ENCODE data around the gene BAHD1. TPM values are rescaled to one million over a fixed set of nuclear protein-coding genes. Genes with fewer than 3 reads are reported as not detected.

Gene BAHD1
- 17.7 TPM for total RNA-seq
- long read RNA-seq, full-length matches to known transcripts = 3 of 24 reads
- long read RNA-seq, partial matches to known transcripts = 12 of 24 reads
- long read RNA-seq, other reads (novel, unspliced or antisense) = 9 of 24 reads

DNA sequence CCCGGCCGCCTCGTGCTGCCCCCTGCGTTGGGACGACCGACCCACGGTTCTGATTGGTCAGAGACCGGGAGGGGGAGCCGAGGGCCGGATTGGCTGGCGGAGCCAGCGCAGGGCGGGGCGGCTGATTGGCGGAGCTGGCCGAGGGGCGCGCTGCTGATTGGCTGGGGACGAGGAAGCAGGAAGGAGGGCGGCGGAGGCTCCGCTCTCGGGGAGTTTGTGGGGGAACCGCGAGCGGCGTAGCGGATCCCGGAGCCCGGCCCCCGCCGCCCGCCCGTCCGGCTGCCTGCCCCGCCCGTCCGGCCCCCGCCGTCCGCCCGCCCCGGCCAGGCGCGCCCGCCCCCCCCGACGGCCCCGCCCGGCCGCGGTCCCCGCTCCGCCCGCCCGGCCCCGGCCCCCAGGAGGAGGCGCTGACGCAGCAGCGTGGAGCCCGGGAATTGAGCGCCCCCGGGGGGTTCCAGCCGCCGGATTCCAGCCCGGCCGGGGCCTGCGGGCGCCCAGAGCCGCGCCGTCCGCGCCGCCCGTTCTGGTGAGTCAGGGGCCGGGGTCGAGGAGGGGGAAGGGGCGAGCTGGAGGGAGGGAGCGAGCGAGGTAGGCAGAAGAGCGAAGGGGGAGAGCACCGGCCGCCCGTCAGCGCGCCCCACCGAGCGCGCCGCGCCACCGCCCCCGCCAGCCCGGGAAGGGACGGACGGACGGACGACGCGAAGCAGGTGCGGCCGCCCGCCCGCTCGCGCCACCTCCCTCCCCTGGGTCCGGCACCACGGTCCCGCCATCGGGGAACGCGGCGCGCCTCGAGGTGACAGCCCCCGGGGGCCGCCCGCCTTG is at the start of gene BAHD1:
BAHD1 (plus strand) TSS at position 211 of the 822 bp plus-strand sequence. CDS start 17,512 bp downstream, outside the sequence.
- DNase-seq (ENCODE audit: low spot score) = peak; percentile 99

DNA sequence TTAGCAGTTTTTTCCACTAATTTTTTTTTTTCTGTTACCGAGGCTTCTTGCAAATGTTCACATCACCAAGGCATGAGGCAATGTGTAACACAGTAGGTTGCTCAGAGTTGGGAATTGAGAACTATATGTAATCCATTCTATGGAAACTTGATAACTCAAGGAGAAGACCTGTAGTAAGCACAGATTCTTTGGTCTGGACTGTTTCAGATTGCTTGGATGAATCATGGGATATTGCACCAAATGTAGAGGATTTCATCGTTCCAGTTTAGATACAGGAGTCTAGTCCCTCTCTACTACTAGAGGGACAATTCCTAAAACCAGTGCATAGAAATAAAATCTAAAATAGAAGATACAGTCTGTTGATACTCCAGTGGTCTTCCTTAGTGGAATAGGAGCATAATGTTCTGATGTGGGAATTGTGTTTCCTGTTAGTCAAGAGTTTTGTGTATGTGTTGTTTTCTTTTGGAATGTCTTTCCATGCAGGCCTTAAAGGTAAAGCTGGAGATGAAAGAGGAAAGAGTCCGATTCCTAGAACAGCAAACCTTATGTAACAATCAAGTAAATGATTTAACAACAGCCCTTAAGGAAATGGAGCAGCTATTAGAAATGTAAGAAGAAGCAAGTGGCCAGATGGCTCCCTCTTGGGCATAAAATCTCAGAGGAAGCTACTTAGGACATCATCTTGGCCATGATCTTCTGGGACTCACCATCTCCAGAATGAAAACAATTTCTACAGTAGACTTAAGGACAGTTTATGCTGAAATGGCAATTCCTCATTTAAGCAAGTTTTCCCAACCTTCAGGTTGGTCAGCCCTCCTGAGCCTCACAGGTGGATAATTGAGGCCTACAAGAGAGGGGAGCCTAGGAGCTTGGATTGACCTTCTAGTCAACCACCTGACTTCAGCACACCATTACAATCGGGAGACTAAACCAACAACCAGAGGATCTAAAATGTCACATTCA is 47.5 kb upstream of the BAHD1 start:
- intact Hi-C loops (cut with DNase I) = no loop called here
- no peak for DNase-seq (ENCODE audit: low spot score)

More for the DNA sequence above, at the start of gene BAHD1:
- intact Hi-C loops (cut with DNase I) = loop anchor here (5.0 kb wide), 1 partner anchor 66 kb away; no protein-coding TSS in a partner anchor

DNA sequence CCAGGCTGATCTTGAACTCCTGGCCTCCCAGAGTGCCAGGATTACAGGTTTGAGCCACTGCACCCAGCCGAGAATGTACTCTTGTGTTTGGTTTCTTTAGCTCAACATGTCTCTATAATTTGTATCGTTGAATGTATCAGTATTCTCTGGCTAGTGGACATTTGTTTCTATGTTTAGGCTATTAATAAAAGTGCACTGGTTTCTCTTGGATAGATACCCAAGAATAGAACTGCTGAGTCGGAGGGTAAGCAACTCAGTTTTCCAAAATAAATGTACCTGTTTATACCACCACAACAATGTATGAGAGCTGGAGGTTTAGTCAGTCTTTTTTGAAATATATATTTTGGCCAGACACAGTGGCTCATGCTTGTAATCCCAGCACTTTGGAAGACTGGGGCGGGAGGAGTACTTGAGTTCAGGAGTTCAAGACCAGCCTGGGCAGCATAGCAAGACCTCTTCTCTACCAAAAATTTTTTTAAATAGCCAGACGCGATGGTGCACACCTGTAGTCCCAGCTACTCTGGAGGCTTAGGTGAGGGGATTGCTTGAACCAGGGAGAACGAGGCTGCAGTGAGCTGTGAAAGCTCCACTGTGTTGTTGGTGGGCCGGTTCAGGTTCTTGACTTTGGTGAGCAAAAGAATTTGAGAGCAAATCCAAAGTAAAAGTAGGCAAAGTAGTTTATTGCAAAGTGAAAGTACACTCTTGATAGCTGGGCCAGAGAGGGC is 42.9 kb upstream of the BAHD1 start:
- DNase-seq (ENCODE audit: low spot score) = no peak

DNA sequence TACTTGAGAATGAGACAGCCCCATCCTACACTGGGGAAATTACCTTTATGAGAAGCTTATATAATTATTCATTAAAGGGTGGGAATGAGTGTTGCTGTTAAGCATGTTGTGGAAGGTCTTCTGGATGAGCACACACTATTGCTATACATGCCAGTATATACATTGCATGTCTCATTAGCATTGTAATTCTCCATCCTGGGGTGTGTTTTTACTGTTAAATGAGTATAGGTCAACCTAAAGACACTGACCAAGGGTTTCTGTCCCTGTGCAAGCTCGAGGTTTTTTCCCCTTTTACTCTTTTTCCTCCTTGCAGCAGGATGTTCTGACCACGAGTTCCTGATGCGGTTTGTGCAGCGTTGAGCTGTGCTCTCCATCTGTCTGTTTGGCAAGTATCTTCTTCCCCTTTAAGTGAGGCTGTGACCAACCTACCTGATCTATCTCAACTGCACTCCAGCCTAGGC is 42.3 kb upstream of the BAHD1 start:
- intact Hi-C loops (cut with DNase I) = no loop called here
- no peak for DNase-seq (ENCODE audit: low spot score)

More for the DNA sequence above, 42.9 kb upstream of the BAHD1 start:
- intact Hi-C loops (cut with DNase I) = no loop called here

DNA sequence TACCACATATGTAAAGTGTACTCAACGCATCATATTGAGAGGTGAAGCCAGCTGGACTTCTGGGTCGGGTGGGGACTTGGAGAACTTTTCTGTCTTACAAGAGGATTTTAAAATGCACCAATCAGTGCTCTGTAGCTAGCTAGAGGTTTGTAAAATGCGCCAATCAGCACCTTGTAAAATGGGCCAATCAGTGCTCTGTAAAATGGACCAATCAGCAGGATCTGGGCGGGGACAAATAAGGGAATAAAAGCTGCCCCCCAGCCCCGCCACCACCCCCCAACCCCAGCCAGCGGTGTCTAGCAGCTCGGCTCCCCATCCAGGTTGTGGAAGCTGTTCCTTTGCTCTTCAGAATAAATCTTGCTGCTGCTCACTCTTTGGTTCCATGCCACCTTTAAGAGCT is 41.4 kb upstream of the BAHD1 start:
- no peak for DNase-seq (ENCODE audit: low spot score)
- intact Hi-C loops (cut with DNase I) = no loop called here

DNA sequence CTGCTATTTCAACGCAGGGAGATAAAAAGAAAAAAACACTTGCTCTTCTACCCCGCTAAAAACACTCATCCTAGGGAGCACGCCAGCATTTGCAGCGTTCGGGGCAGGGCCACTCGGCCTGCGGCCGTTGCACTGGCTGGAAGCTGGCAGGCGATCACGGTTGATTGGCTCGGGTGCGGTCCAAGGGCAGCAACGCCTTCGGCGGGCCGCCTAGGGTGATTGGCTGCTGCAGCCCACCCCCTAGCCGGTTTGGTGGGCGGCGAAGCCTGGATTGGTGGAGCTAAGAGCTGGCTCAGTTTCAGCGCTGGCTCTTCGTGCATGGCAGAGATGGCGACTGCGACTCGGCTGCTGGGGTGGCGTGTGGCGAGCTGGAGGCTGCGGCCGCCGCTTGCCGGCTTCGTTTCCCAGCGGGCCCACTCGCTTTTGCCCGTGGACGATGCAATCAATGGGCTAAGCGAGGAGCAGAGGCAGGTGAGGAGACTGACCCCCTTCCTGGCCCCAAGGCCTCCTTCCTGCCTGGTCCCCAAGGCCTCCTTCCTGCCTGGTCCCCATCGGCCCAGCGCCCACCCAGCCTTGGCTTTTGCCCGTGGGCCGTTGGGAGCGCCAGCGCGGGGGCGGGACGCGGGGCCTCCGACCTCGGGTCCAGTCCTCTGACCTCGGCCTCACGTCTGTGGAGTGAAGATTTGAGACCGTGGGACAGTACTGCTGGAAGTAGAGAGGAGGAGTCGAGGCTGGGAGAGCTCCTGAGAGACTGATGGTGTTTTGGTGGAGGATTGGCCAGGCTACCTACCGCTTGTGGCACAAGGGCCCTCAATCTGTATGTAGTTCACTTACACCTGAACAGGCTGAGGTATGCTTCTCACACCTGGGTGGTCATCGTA is 35.0 kb upstream of the BAHD1 start, which contains the start of gene IVD:
IVD (plus strand) TSS at position 295 of the 881 bp plus-strand sequence; CDS start at position 328, 33 bp downstream.
- peak; percentile 97 for DNase-seq (ENCODE audit: low spot score)
- intact Hi-C loops (cut with DNase I) = loop anchor here (5.0 kb wide), 1 partner anchor 118 kb away; no protein-coding TSS in a partner anchor

DNA sequence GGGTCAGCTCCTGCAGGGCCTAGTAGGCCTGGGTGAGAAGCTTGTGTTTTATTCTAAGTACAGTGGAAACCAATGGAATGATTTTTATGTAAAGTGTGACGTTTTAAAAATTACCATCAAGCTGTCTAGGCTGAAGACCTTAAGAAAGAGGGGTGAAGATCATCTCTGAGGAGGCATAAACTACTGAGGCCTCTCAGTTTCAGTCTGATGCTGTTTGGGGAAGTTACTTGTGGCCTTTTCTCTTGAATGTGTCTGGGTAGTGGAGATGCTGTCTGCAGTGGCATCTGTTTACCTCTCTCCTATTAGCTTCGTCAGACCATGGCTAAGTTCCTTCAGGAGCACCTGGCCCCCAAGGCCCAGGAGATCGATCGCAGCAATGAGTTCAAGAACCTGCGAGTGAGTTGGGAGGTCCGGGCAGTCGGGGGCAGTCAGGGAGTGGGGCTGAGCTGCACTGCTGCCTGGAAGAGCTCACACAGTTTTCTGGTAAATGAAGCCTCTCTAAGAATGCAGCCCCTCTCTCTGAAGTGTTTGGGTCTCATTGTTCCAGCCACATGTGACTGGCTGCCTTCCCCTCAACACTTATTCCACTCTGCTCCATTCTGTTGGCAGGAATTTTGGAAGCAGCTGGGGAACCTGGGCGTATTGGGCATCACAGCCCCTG is 33.3 kb upstream of the BAHD1 start:
- no peak for DNase-seq (ENCODE audit: low spot score)
- intact Hi-C loops (cut with DNase I) = loop anchor here (5.0 kb wide), 1 partner anchor 120 kb away; no protein-coding TSS in a partner anchor

DNA sequence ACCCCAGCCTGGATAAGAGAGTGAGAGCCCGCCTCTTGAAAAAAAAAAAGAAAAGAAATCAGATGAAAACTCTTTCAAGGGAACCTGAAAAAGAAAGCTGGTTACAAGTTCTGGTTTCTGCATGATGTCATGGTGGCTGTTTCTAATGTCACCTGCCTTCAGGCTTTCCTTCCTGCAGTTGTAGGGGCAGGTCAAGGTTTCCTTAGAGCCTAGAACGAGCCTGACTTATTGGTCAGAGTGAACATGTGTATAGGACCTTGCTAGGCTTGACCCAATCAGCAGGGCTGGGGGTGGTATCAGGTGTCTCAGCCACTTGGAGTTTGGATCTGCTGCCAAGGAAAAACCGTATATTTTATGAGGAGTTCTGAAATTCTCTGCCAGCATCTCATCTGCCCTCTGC is 31.4 kb upstream of the BAHD1 start:
- intact Hi-C loops (cut with DNase I) = loop anchor here (5.0 kb wide), 1 partner anchor 122 kb away; no protein-coding TSS in a partner anchor
- no peak for DNase-seq (ENCODE audit: low spot score)

DNA sequence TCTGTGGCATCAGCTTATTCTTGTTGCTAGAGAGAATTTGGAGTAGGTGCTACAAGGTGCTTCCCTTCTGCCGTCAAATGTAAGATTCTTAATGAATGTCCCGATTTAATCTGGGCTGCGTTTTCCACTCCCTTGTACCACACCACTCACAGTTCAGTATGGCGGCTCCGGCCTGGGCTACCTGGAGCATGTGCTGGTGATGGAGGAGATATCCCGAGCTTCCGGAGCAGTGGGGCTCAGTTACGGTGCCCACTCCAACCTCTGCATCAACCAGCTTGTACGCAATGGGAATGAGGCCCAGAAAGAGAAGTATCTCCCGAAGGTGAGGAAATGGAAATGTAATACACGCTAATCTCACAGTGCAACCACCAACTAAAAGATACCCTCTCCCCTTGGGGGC is 30.3 kb upstream of the BAHD1 start:
- DNase-seq (ENCODE audit: low spot score) = no peak
- intact Hi-C loops (cut with DNase I) = no loop called here

DNA sequence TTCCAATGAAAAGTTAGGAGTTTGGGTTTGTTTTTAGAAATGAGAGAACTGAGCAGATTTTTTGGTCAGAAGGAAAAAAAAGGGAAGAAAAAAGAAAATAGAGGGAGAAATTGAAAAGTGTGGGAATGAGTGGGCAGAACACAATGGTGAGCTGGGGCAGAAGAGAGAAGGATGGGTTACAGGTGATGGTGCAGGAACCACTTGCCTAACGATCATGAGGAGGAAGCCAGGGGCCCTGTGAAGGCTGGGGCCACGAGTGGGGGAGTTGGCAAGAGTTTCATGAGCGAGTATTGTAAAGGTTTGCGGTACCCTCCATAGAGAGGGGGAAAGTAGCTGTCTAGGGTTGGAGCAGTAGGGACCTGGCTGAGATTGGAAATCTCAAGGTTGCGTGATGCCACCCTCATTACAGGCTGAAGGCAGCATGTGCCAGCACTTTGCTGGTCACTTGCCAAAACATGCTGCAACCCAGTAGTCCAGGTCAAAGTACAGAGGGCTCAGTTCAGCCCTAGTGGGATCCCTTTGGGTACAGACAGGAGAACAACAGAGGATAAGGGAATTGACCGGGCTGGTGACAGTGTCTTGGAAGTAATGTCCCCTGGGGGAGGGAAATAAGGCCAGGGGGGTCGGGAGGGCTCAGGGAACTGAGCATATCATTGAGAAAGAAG is 28.5 kb upstream of the BAHD1 start:
- intact Hi-C loops (cut with DNase I) = no loop called here
- no peak for DNase-seq (ENCODE audit: low spot score)

DNA sequence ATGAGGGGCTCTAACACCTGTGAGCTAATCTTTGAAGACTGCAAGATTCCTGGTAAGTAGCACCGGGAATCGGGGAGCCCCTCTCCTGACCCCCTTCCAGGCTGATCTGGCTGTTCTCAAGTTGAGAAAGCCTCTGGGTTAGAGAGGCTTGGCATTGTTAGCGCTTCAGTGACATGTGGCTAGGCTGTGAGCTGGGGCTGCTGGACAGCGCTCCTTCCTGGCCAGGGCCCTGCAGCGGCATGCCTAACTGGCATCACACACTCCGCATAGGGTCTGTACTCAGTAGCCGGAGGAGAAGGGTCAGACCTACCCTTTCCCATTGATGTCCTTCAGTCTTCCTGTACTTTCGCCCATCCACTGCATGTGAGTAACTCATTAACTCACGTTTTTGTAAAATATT is 27.7 kb upstream of the BAHD1 start:
- DNase-seq (ENCODE audit: low spot score) = no peak
- intact Hi-C loops (cut with DNase I) = no loop called here

DNA sequence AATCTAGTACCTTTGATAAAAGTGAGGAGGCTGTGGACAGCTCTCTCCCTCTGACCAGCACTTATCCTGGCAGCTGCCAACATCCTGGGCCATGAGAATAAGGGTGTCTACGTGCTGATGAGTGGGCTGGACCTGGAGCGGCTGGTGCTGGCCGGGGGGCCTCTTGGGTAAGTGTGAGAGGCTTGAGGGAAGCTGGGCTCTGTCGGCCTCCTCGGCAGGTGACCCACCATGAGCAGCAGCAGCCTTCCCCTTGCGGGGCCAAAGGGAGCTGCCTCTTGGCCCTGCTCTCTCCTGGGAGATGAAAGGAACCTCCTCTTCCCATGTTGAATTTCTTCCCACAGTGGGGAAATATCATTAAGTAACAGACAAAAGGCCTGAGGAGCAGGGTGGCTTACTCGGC is 25.9 kb upstream of the BAHD1 start:
- intact Hi-C loops (cut with DNase I) = no loop called here
- DNase-seq (ENCODE audit: low spot score) = no peak

DNA sequence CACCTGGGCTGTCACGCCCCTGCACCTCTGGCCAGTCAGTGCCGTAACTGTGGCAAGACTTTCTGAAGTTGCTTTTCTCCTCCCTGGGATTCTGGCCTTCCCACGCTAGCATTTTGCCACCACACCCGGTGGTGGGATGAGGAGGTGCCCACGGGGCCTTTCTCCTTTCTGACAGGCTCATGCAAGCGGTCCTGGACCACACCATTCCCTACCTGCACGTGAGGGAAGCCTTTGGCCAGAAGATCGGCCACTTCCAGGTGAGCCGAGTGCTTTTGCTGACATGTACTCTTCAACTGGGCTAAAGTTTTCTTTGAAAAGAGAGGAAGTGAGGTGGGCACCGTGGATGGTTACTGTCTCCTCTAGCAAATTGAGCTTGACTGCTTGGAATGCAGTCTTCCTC is 25.5 kb upstream of the BAHD1 start:
- DNase-seq (ENCODE audit: low spot score) = no peak
- intact Hi-C loops (cut with DNase I) = no loop called here

DNA sequence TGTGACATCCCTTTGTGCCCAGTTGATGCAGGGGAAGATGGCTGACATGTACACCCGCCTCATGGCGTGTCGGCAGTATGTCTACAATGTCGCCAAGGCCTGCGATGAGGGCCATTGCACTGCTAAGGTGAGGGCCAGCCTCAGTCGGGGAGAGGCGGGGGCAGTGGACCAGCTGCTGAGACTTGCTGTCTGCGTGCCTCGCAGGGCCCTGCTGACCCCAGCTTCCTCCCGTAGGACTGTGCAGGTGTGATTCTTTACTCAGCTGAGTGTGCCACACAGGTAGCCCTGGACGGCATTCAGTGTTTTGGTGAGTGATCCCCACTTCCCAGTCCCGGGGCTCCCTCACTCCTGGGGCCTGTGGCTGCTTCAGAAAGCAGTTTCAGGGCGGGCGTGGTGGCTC is 24.7 kb upstream of the BAHD1 start:
- intact Hi-C loops (cut with DNase I) = no loop called here
- no peak for DNase-seq (ENCODE audit: low spot score)

DNA sequence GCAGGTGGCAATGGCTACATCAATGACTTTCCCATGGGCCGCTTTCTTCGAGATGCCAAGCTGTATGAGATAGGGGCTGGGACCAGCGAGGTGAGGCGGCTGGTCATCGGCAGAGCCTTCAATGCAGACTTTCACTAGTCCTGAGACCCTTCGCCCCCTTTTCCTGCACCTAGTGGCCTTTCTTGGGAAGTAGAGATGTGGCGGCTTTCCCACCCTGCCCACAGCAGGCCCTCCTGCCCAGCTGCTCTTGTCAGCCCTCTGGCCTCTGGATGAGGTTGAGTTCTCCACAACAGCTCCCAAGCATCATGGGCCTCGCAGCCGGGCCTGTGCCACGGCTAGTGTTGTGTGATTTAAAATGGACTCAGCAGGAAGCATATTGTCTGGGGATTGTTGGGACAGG is 22.6 kb upstream of the BAHD1 start:
- intact Hi-C loops (cut with DNase I) = no loop called here
- no peak for DNase-seq (ENCODE audit: low spot score)

DNA sequence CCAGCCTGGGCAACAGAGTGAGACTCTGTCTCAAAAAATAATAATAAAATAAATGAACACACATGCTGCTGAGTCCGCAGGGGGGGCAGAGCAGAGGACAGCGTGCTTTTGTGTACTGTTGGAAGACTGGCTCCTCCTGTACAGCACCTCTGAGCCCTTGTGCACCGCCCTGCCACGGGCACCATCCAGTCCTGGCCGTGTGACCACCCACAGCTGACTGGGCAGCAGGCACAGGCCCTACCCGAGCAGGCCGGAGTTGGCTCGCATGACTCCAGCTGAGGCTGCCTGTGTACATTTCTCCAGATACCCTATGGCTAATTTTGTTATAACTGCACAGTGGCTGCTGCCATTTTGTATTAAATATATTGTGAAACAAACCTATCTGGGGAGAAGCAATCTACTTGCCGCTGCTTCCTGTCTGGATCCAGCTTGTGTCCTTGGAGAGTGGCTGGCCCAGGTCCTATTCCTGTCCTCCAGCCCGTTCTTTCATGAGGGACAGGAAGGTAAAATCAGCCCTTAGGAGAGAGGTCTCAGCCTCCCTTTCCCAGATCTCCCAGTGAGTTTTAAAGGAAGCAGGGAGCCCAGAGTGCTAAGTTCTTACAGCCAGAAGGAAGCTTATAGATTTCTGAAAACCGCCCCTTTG is 20.6 kb upstream of the BAHD1 start:
- intact Hi-C loops (cut with DNase I) = loop anchor here (2.0 to 10.0 kb wide), 2 partner anchors 51 to 355 kb away; no protein-coding TSS in a partner anchor
- no peak for DNase-seq (ENCODE audit: low spot score)
